Activated CD8-positive, alpha-beta memory T cell treated with anti-CD3 and anti-CD28 coated beads for 1 hour (primary cell): ENCODE data around the gene ANXA11.

Experiments
- DNase-seq, 2 donors: peaks; one replicate each; pipeline ENCODE4 v3.0.0-alpha.2; 2020; ENCODE audit warnings: low read depth in 1 of 2; ENCODE audit errors: extremely low read depth in 1 of 2

ANXA11 gene

GRCh38 chr10:80167471-80168161 lies 37.7 kb downstream of the ANXA11 start:
- no peak for DNase-seq

GRCh38 chr10:80166581-80167470 lies 38.5 kb downstream of the ANXA11 start:
- no peak for DNase-seq

- no peak for DNase-seq
These were observed 40.2 kb downstream of the ANXA11 start for GRCh38 chr10:80165173-80165572.

DNA sequence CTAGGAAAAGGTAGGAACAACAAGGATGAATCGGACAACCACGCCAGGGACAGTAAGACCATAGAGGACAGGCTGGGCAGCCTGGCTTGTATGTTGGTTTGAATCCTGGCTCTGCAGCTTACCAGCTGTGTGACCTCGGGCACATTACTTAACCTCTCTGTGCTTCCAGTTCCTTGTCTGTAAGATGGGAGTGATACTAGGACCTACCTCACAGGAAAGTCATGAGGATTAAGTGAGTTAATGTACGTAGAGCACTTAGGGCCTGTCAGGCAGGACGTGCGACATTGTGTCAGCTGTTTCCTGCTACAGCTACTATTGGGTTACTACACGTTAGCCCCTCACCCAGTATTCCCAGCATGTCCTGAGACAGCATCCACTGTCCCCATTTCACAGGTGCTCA lies 40.7 kb downstream of the ANXA11 start:
- DNase-seq = no peak

- no peak for DNase-seq
These were observed 41.5 kb downstream of the ANXA11 start for GRCh38 chr10:80163741-80164341.

DNA sequence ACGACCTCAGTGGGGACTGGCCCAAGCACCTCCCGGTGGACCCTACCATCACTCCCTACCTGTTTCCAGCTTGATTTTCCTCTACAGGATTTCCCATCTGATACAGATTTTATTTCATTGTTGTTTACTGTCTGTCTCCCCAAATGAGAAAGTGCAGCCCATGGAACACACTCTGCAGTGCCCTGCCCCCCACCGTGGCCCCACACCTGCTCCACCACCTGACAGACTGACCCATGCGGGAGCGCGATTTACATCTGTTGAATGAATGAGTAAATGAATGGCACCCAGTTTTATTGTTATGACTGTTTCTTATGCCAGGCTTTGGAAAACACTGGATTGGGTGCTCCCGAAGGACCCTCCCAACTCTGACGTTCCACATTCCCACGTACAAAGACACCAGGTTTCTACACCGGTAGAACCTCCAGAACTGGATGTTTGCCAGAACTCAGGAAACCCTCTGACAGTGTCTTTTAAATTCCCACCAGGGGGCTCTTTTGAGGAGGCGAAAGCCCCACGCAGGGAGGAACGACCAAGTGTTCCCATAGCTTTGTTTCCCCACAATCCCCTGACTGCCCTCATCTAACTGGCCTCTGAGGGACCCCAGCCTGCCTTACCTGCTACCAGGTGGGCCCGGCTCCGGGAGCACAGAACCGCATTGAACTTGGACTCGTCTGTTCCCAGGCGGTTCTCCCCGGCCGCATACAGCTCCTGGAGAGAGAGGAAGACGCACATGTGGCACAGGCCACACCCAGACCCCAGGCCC lies 43.8 kb downstream of the ANXA11 start:
- no peak for DNase-seq

DNA sequence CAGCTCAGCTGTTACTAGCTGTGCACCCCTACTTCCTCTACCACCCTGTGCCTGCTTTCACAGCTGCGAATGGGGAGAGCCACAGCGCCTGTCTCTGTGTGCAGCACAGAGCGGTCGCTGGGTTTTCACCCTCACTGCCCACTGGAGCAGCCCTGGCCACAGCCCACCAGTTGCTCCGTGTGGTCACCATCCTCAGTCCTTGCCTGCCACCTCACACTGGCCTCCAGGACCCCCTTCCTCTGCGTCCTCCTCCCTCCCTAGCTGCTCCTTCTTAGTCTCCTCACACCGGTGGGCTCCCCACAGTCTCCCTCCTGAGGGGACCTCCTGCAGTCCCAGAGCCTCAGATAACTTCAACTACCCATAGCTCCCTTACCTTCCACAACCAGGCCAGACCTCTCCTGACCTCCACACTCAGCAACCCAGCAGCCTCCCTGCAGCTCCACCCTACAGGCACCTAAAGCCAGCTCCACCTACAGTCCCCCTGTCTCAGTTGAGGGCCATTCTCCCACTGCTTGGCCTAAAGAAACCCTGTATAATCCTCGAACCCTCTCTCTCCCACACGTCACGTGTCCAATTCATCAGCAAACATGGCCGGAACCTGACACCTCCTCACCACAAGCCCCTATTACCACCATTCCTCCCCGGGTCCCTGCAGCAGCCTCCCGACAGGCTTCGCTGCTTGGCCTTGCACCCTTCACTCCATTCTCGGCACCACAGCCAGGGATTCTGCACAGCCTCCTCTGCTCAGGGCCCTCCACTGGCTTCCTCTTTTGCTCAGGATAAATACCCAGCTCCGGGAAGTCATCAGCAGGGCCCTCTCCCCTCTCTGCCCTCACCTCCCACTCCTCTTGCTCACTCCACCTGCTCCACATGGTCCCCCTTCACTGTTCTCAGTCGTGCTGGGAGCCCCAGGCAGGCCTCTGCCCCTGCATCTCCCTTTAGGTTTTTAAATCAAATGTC lies 44.7 kb downstream of the ANXA11 start:
- no peak for DNase-seq

DNA sequence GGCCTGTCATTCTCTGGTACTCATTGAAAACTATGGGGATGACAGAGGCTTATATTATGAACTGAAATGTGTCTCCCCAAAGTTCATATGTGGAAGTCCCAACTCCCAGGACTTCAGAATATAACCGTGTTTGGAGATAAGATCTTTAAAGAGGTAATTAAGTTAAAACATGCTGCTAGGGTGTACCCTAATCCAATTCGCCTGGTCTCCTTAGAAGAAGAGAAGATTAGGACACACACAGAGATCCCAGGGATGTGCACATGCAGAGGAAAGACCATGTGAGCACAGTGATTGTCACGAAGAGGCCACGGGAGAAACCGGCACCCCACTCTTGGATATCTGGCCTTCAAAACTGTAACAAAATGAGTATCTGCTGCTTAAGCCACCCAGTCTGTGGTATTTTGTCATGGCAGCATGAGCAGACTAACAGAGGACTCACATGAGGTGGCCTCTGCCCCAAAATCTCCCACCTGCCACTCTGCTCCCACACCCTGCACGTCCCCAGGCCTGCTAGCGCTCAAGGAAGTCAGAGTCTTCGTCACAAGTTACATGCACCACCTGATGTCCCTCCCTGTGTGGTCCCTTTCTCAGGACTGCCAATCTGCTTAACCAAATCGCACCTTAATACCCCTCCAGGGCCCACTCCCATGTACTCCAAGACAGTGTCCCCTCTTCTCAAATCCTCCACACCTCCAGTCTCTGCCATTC lies 46.0 kb downstream of the ANXA11 start:
- DNase-seq = no peak

- DNase-seq = no peak
These were observed 46.7 kb downstream of the ANXA11 start for GRCh38 chr10:80158598-80159127.

DNA sequence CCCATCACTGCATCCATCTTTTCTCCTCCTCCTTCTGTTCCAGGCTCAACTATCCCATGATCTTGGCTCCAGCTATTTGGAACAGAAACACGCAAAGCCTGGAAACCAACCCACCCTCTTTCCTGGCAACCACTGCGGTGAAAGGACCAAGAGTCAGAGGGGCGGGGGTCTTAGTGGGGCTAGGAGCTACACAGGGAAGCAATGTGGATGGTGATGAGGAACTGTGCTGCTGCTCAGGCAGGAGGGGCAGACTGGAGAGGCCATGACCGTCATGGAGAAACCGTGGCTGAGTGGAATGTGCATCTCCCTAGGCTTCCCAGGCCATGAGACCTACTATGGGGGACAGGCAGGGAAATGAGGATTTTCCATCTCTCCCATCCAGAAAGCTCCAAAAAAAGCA lies 47.2 kb downstream of the ANXA11 start:
- no peak for DNase-seq

DNA sequence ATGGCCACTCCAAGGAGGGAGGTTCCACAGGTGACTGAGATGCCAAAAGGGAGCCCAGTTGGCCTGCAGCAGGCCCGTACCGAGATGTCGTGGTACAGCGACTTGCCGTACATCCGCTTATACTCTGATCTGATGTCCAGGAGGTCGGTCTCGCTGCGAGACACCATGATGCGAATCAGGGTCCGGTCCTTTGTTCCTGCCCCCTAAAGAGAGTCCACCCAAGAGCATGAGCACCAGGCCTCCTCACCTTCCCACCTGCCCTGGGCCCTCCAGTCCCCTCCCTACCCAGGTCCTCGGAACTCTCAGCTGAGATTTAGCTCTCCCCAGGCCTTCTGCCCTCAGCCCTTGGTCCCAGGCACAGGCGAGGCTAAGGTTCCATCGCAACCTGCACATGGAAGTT lies 47.8 kb downstream of the ANXA11 start:
- no peak for DNase-seq

DNA sequence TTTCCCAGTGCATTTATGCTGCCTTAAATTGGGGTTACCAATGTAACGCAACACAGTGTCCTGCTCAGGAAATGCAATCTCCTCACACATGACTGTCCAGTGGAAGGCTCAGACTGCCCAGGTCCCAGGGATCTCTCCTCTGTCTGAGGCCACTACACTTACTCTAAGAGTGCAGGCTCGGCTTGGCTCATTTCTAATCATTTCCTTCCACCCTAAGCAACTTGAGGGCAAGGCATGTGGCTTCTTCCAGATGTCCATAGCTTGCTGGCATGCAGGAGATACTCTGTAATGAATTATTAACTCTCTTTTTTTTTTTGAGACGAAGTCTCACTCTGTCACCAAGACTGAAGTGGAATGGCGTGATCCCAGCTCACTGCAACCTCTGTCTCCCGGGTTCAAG lies 49.1 kb downstream of the ANXA11 start:
- no peak for DNase-seq

- DNase-seq = no peak
These were observed 49.6 kb downstream of the ANXA11 start for GRCh38 chr10:80155696-80156215.

DNA sequence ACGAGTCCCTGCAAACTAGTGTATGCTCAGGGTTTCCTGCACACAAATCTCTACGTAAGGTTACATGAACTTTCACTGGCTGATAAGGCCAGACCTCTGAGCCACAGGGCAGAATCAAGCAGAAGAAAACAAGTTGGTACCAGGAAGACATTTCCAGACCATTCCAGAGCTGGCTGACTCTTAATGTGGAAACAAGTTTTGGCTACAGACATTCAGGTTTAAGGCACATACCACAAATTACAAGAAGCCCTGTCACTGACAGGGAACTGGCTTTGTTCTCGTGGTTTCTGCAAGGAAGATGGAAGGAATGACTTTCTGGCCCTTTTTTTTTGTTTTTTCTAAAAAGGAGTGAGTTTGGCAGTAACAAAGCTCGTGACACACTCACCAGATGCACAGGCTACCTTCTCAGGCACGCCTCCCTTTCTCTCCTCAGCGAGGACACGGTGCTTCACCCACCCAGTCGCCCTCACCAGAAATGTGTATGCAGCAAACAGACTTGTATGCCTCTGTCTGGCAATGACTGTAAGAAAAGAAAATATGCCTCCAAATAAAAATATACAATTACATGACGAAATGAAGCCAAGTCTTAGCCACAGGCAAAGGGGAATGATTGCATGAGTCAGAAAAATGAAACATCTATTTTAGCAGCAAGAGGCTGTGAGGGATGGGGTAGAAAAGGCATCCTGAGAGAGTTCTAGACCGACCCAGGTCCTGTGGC lies 50.2 kb downstream of the ANXA11 start:
- DNase-seq = no peak

DNA sequence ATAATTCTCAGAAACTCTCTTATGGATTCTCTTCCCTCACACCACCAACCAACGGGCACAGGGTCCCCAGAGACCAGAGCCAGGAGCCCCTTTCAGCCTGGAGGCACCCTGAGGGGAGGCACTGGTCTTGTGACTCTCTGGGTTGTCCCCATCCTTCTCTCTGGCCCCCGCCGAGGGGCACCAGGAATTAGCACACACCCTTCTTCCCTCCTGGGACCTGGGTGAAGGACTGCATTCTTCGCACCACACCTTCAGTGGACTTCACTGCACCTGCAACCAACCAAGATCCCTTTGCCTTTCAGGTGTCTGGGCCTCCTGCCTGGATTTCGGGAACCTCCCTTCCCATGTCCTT lies 50.7 kb downstream of the ANXA11 start:
- DNase-seq = no peak

DNA sequence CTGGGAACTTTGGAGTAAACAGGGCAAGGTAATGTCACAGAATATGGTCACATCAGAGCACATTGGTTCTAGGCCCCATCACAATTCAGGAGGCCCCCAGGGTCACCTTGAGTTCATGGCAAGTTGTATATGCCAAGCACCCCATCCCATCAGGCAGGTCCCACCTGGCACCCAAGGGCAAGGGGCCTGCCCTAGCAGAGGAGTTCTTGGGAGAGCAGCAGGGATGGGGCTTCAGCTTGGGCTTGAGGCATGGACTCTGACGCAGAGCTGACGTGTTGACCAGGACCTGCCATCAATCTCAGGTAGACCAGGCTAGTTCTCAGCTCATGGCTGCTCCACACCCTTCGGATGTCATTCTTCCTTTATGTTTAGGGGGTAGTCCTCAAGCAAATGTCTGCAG lies 51.9 kb downstream of the ANXA11 start:
- no peak for DNase-seq

- DNase-seq = no peak
These were observed 52.5 kb downstream of the ANXA11 start for GRCh38 chr10:80152820-80153219.

DNA sequence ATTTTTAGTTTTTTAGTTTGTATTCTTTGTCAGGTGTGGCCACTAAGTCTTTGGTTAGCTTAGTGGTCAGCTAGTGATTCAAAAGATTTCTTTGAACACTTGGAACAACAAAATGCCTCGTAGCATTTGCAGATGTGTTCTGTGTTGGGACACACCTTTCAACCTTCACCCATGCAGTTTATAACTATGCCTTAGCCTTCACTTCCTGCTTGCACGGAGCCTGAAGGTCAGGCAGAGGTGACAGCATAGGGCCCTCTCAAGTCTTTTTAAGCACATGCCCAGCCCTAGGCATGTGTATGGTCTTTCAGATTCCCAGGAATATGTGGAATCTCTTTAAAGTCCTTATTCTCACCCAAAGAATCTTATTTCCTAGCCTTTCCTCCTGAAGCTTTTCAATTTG lies 55.2 kb downstream of the ANXA11 start:
- no peak for DNase-seq
